DMS153 treated with DMSO at 0.1 percent for 48 hours (cell line): Measurements from ENCODE around the gene SRRM3.
A peak's percentile ranks its signal among the peaks of the same experiment; 100 is the strongest.
"Not testable (repeated sequence)": the region's sequence is repeated elsewhere in the genome, so short reads cannot be mapped to it uniquely, and the experiment has no call there.

Source experiments
- DNase-seq: peaks from one replicate; lab custom pipeline; 2025; ENCODE audit not compliant: unreplicated experiment; lab: John Stamatoyannopoulos, UW

The SRRM3 gene

GRCh38 chr7:76285604-76286374 lies 84.1 kb downstream of the SRRM3 start:
- DNase-seq = no peak

GRCh38 chr7:76286842-76287403 lies 85.2 kb downstream of the SRRM3 start:
- DNase-seq = no peak

- DNase-seq = not testable (repeated sequence)
Measured at GRCh38 chr7:76290847-76291350, 89.2 kb downstream of the SRRM3 start.

GRCh38 chr7:76291351-76292212 lies 89.9 kb downstream of the SRRM3 start:
- DNase-seq = peak; percentile 76

GRCh38 chr7:76292213-76292573 lies 90.5 kb downstream of the SRRM3 start:
- no peak for DNase-seq

- not testable (repeated sequence) for DNase-seq
Measured at GRCh38 chr7:76292911-76293310, 91.2 kb downstream of the SRRM3 start.

- DNase-seq = no peak
Measured at GRCh38 chr7:76293407-76293901, 91.8 kb downstream of the SRRM3 start.

GRCh38 chr7:76294344-76295024 lies 92.8 kb downstream of the SRRM3 start:
- DNase-seq = peak; percentile 92

GRCh38 chr7:76296743-76297740 lies 95.3 kb downstream of the SRRM3 start:
- no peak for DNase-seq

GRCh38 chr7:76300166-76300731 lies 98.6 kb downstream of the SRRM3 start:
- DNase-seq = no peak

- no peak for DNase-seq
Measured at GRCh38 chr7:76301000-76301399, 99.3 kb downstream of the SRRM3 start.

GRCh38 chr7:76302347-76303201 lies 100.9 kb downstream of the SRRM3 start, which contains the start of gene HSPB1:
Gene HSPB1 (plus strand): TSS chr7:76302673. CDS start chr7:76302713, 40 bp downstream.
- peak; percentile 76 for DNase-seq

- DNase-seq = peak; percentile 49
Measured at GRCh38 chr7:76303202-76304147, 101.8 kb downstream of the SRRM3 start.

- no peak for DNase-seq
Measured at GRCh38 chr7:76304888-76305375, 103.2 kb downstream of the SRRM3 start.

- DNase-seq = not testable (repeated sequence)
Measured at GRCh38 chr7:76308874-76309273, 107.2 kb downstream of the SRRM3 start.

GRCh38 chr7:76309341-76310101 lies 107.8 kb downstream of the SRRM3 start:
- not testable (repeated sequence) for DNase-seq
